HCT116 (cell line): ENCODE measurements around the gene F2RL3. TPM values are rescaled to one million over a fixed set of nuclear protein-coding genes. Genes with fewer than 3 reads are reported as not detected.

Experiments used
- ATAC-seq: fragments of 200-7000 bp; cut with Tn5 transposase; 2 replicates; pipeline ENCODE4 v1.9.1; 2020; ENCODE audit warnings: mild to moderate bottlenecking, moderate library complexity
- BruUV-seq: library from RNA; stranded (reverse); fragments of 400-500 nt; replicated peaks from 2 replicates; lab custom pipeline; 2021; lab: Mats Ljungman, UMichigan
- CTCF ChIA-PET: fragments of 300-600 bp; sonication (Branson Sonifier 250); formaldehyde crosslinking; loops from one replicate; lab custom pipeline; 2021; ENCODE audit warnings: antibody characterized with exemption; lab: Charles Lee
- POLR2A ChIA-PET: fragments of 300-600, 350-600 bp; sonication (Branson Sonifier 250); formaldehyde crosslinking; loops from one replicate; lab custom pipeline; 2021; ENCODE audit warnings: antibody characterized with exemption; lab: Charles Lee
- RAD21 ChIA-PET, 2 experiments: fragments of 300-600 bp; sonication (Branson Sonifier 250); formaldehyde crosslinking; loops; one replicate each; lab custom pipeline; 2023; ENCODE audit warnings: low total read pairs in 2 of 2; ENCODE audit not compliant: uncharacterized antibody in 2 of 2, unreplicated experiment in 2 of 2, low non-redundant PET in 1 of 2; lab: Charles Lee
- DNase-seq: peaks from one replicate; pipeline ENCODE4 v3.0.0-alpha.2; 2010; ENCODE audit warnings: low read depth, low spot score
- H2AFZ ChIP-seq: fragments of 200-600 bp; shearing (Covaris generic), sonication (generic); 2 replicates; pipeline ENCODE4 v1.6.1; 2017; ENCODE audit warnings: low read depth, mixed run types, mixed read lengths, antibody characterized with exemption, low read length; ENCODE audit not compliant: poor library complexity, severe bottlenecking
- H3K27ac ChIP-seq: 2 replicates; pipeline ENCODE4 v1.5.1; 2012; ENCODE audit warnings: low read depth, low read length
- H3K27me3 ChIP-seq: fragments of 200-600 bp; sonication (generic); 2 replicates; pipeline ENCODE4 v1.6.1; 2016; ENCODE audit warnings: mixed run types, low read length, mixed read lengths; ENCODE audit not compliant: insufficient read depth
- H3K36me3 ChIP-seq, 2 experiments: fragments of 200-500 bp in 1 of 2; fragments of 200-600 bp in 1 of 2; sonication (Bioruptor generic) in 1 of 2; sonication (generic) in 1 of 2; 2 replicates each; pipeline versions ENCODE4 v1.5.1 to v1.6.1; 2014 to 2016; ENCODE audit warnings: low read length in 2 of 2, inconsistent platforms in 1 of 2, mixed read lengths in 1 of 2, mixed run types in 1 of 2; ENCODE audit not compliant: insufficient read depth in 2 of 2, control insufficient read depth in 1 of 2
- H3K4me1 ChIP-seq, 2 experiments: fragments of 200-600 bp in 1 of 2; sonication (generic) in 1 of 2; 2 replicates each; pipeline versions ENCODE4 v1.5.1 to v1.6.1; 2012 to 2017; ENCODE audit warnings: low read length in 2 of 2, inconsistent platforms in 1 of 2, mild to moderate bottlenecking in 1 of 2, mixed read lengths in 1 of 2, mixed run types in 1 of 2, moderate library complexity in 1 of 2; ENCODE audit not compliant: insufficient read depth in 2 of 2, control insufficient read depth in 1 of 2
- H3K4me2 ChIP-seq: fragments of 200-600 bp; sonication (generic); 2 replicates; pipeline ENCODE4 v1.6.1; 2017; ENCODE audit warnings: mixed run types, low read length, mixed read lengths
- H3K4me3 ChIP-seq, 2 experiments: fragments of 200-600 bp in 1 of 2; sonication (generic) in 1 of 2; replicated peaks in 1 of 2; 2 replicates each; pipeline ENCODE4 v1.5.1; 2011 to 2016; ENCODE audit warnings: low read length in 2 of 2, control low read depth in 1 of 2, low read depth in 1 of 2, mild to moderate bottlenecking in 1 of 2, mixed read lengths in 1 of 2, mixed run types in 1 of 2
- H3K79me2 ChIP-seq: fragments of 200-600 bp; sonication (generic); 2 replicates; pipeline ENCODE4 v1.6.1; 2017; ENCODE audit warnings: mild to moderate bottlenecking, mixed run types, low read length, moderate library complexity, mixed read lengths; ENCODE audit not compliant: insufficient read depth
- H3K9ac ChIP-seq: fragments of 200-600 bp; sonication (generic); 2 replicates; pipeline ENCODE4 v1.6.1; 2016; ENCODE audit warnings: low read length, mixed read lengths
- H3K9me2 ChIP-seq: fragments of 200-600 bp; sonication (generic), shearing (Covaris generic); 2 replicates; pipeline ENCODE4 v1.6.1; 2017; ENCODE audit warnings: mixed run types, mild to moderate bottlenecking, moderate library complexity; ENCODE audit not compliant: insufficient read depth
- H3K9me3 ChIP-seq, 2 experiments: fragments of 200-500 bp in 1 of 2; fragments of 200-600 bp in 1 of 2; sonication (Bioruptor generic) in 1 of 2; sonication (generic) in 1 of 2; 2 replicates each; pipeline ENCODE4 v1.6.1; 2014 to 2017; ENCODE audit warnings: low read length in 2 of 2, mixed read lengths in 2 of 2, inconsistent platforms in 1 of 2, low read depth in 1 of 2, mild to moderate bottlenecking in 1 of 2, mixed run types in 1 of 2, moderate library complexity in 1 of 2; ENCODE audit not compliant: control insufficient read depth in 1 of 2, insufficient read depth in 1 of 2
- H4K20me1 ChIP-seq: fragments of 200-600 bp; sonication (generic), shearing (Covaris generic); 2 replicates; pipeline ENCODE4 v1.6.1; 2017; ENCODE audit warnings: mixed run types, mild to moderate bottlenecking, moderate library complexity; ENCODE audit not compliant: insufficient read depth
- ATF3 ChIP-seq: IDR thresholded peaks from 2 replicates; pipeline ENCODE4 v1.6.1; 2012
- CBX3 ChIP-seq: IDR thresholded peaks from 2 replicates; pipeline ENCODE4 v1.6.1; 2012; ENCODE audit warnings: low read depth
- CEBPB ChIP-seq: IDR thresholded peaks from 2 replicates; pipeline ENCODE4 v1.6.1; 2012; ENCODE audit warnings: low read depth
- CTCF ChIP-seq, 3 experiments: fragments of 200-600 bp in 1 of 3; sonication (generic) in 1 of 3; IDR thresholded peaks in 2 of 3; conservative IDR thresholded peaks in 1 of 3; 2 replicates each; pipeline ENCODE4 v1.5.1; 2012 to 2017; ENCODE audit warnings: low read depth in 2 of 3, low read length in 2 of 3, antibody characterized with exemption in 1 of 3, borderline replicate concordance in 1 of 3, control low read depth in 1 of 3, mild to moderate bottlenecking in 1 of 3, mixed read lengths in 1 of 3, mixed run types in 1 of 3, moderate library complexity in 1 of 3; ENCODE audit not compliant: insufficient read depth in 1 of 3
- EGR1 ChIP-seq: IDR thresholded peaks from 2 replicates; pipeline ENCODE4 v1.6.1; 2012; ENCODE audit warnings: low read depth
- ELF1 ChIP-seq: IDR thresholded peaks from 2 replicates; pipeline ENCODE4 v1.6.1; 2012; ENCODE audit warnings: low read depth, borderline replicate concordance
- EZH2 ChIP-seq: fragments of 200-600 bp; sonication (generic); IDR thresholded peaks from 2 replicates; pipeline ENCODE4 v1.6.1; 2017; ENCODE audit warnings: antibody characterized with exemption, mixed run types
- EZH2phosphoT487 ChIP-seq: fragments of 200-600 bp; IDR thresholded peaks from 2 replicates; pipeline ENCODE4 v1.6.1; 2018; ENCODE audit warnings: antibody characterized with exemption, borderline replicate concordance
- JUND ChIP-seq: IDR thresholded peaks from 2 replicates; pipeline ENCODE4 v1.6.1; 2012
- MAX ChIP-seq: IDR thresholded peaks from 2 replicates; pipeline ENCODE4 v1.6.1; 2012
- POLR2A ChIP-seq: IDR thresholded peaks from 2 replicates; pipeline ENCODE4 v1.7.0; 2011; ENCODE audit warnings: borderline replicate concordance; ENCODE audit not compliant: insufficient read depth, insufficient read length; ENCODE audit errors: extremely low read depth
- POLR2AphosphoS5 ChIP-seq: IDR thresholded peaks from 2 replicates; pipeline ENCODE4 v1.6.1; 2011; ENCODE audit warnings: mild to moderate bottlenecking, low read depth, low read length, moderate library complexity
- RAD21 ChIP-seq: IDR thresholded peaks from 2 replicates; pipeline ENCODE4 v1.6.1; 2012; ENCODE audit warnings: low read depth, mild to moderate bottlenecking
- SIN3A ChIP-seq: IDR thresholded peaks from 2 replicates; pipeline ENCODE4 v1.6.1; 2012; ENCODE audit warnings: low read depth
- SRF ChIP-seq: IDR thresholded peaks from 2 replicates; pipeline ENCODE4 v1.6.1; 2012; ENCODE audit warnings: low read depth
- TCF7L2 ChIP-seq: IDR thresholded peaks from 2 replicates; pipeline ENCODE4 v1.7.0; 2011; ENCODE audit warnings: borderline replicate concordance, inconsistent platforms; ENCODE audit not compliant: insufficient read depth, insufficient read length; ENCODE audit errors: extremely low read depth
- YY1 ChIP-seq: IDR thresholded peaks from 2 replicates; pipeline ENCODE4 v1.6.1; 2011; ENCODE audit warnings: low read length, low read depth, moderate library complexity, mild to moderate bottlenecking; ENCODE audit not compliant: insufficient replicate concordance; ENCODE audit errors: extremely low read depth
- ZBTB33 ChIP-seq: IDR thresholded peaks from 2 replicates; pipeline ENCODE4 v1.6.1; 2011; ENCODE audit warnings: mild to moderate bottlenecking, low read length, moderate library complexity; ENCODE audit not compliant: insufficient replicate concordance; ENCODE audit errors: extremely low read depth
- ZFX ChIP-seq: fragments of 450-650 bp; IDR thresholded peaks from 2 replicates; pipeline ENCODE4 v1.6.1; 2017
- ZNF274 ChIP-seq: fragments of 200-500 bp; sonication (Bioruptor generic); IDR thresholded peaks from 2 replicates; pipeline ENCODE4 v1.6.1; 2014; ENCODE audit warnings: mild to moderate bottlenecking, low read depth, low read length, inconsistent platforms
- intact Hi-C: fragments of 100-400 bp; cut with micrococcal nuclease; formaldehyde crosslinking; loops from 2 replicates; pipeline ENCODE4 v1.10.0; 2022
- total RNA-seq: library from RNA; stranded (reverse); gene quantifications from one replicate; pipeline ENCODE4 v1.2.1, GENCODE V29; 2021; ENCODE audit not compliant: unreplicated experiment

F2RL3 gene
- total RNA-seq, 1 experiment from 2014 or later: 0.10 TPM

GRCh38 chr19:16894080-16894479, 5.3 kb downstream of the F2RL3 start:
- POLR2A ChIA-PET: no interaction called here

More at GRCh38 chr19:16894080-16894479, 5.3 kb downstream of the F2RL3 start:
- H3K27me3 ChIP-seq: no peaks in the 10 kb centered on the region
- H3K9ac ChIP-seq: no peak overlapping the region
- no peaks in the 10 kb centered on the region for H3K79me2 ChIP-seq
- ChIA-PET CTCF (no interaction called here), RAD21 (no interaction called here)
- H3K27ac ChIP-seq: no peak overlapping the region
- H3K9me3 ChIP-seq: no peaks in the 10 kb centered on the region
- H3K36me3 ChIP-seq: no peaks in the 10 kb centered on the region
- H3K9me2 ChIP-seq: no peaks in the 10 kb centered on the region
- BruUV-seq: no TSS peak
- peaks cover 2 to 4% of the 10 kb centered on the region in 2 experiments; a peak in 2 of 4 replicates for H3K4me1 ChIP-seq
- H3K4me3 ChIP-seq: no peak overlapping the region
- no peaks in the 10 kb centered on the region for H4K20me1 ChIP-seq
- H3K4me2 ChIP-seq: no peak overlapping the region
- no peak for ATAC-seq
- H2AFZ ChIP-seq: no peak overlapping the region
- intact Hi-C loops: no loop called here
- no peak for TF ChIP-seq TCF7L2
- no peak for TF ChIP-seq ELF1
- TF ChIP-seq RAD21: no peak
- no peak for TF ChIP-seq ATF3
- no peak for TF ChIP-seq ZFX
- no peak for TF ChIP-seq POLR2AphosphoS5
- TF ChIP-seq CEBPB: no peak
- no peak for TF ChIP-seq CBX3
- TF ChIP-seq ZBTB33: no peak
- no peak for TF ChIP-seq SRF
- no peak for TF ChIP-seq JUND
- TF ChIP-seq POLR2A: no peak
- no peak for TF ChIP-seq MAX
- TF ChIP-seq ZNF274: no peak
- no peak for TF ChIP-seq EZH2phosphoT487
- no peak for TF ChIP-seq EGR1
- no peak for TF ChIP-seq EZH2
- TF ChIP-seq YY1: no peak
- TF ChIP-seq CTCF (IDR thresholded peaks at IDR 0.05 in 2 of 3, conservative IDR thresholded peaks at IDR 0.05 in 1 of 3; ENCODE audit: borderline replicate concordance in 1 of 3, insufficient read depth in 1 of 3, low read depth in 2 of 3, low read length in 2 of 3): no peak
- no peak for TF ChIP-seq SIN3A
- no peak for DNase-seq
